Smooth muscle cell (in vitro differentiated cells): Measurements from ENCODE around the gene CD63. TPM values are rescaled to one million over a fixed set of nuclear protein-coding genes. Genes with fewer than 3 reads are reported as not detected.

Experiments
- DNase-seq: peaks from one replicate; lab custom pipeline; 2025; ENCODE audit not compliant: unreplicated experiment; lab: John Stamatoyannopoulos, UW
- H2AFZ ChIP-seq: fragments of 200-600 bp; sonication (generic); 2 replicates; pipeline ENCODE4 v1.6.0; 2016; ENCODE audit warnings: antibody characterized with exemption, low read depth, mild to moderate bottlenecking
- H3F3A ChIP-seq: fragments of 200-600 bp; sonication (generic); 2 replicates; pipeline ENCODE4 v1.6.0; 2017; ENCODE audit warnings: antibody characterized with exemption, low read depth
- H3K27ac ChIP-seq: fragments of 200-600 bp; sonication (generic); 2 replicates; pipeline ENCODE4 v1.5.1; 2016; ENCODE audit warnings: low read depth, mild to moderate bottlenecking
- H3K27me3 ChIP-seq: fragments of 200-600 bp; sonication (generic); 2 replicates; pipeline ENCODE4 v1.6.1; 2016; ENCODE audit warnings: low read depth, mild to moderate bottlenecking
- H3K36me3 ChIP-seq: fragments of 200-600 bp; sonication (generic); 2 replicates; pipeline ENCODE4 v1.5.1; 2016; ENCODE audit warnings: low read depth
- H3K4me1 ChIP-seq: fragments of 200-600 bp; sonication (generic); 2 replicates; pipeline ENCODE4 v1.5.1; 2016; ENCODE audit warnings: low read depth
- H3K4me2 ChIP-seq: fragments of 200-600 bp; sonication (generic); 2 replicates; pipeline ENCODE4 v1.6.0; 2016; ENCODE audit warnings: mild to moderate bottlenecking
- H3K4me3 ChIP-seq: fragments of 200-600 bp; sonication (generic); 2 replicates; pipeline ENCODE4 v1.5.1; 2016; ENCODE audit warnings: mild to moderate bottlenecking
- H3K79me2 ChIP-seq: fragments of 200-600 bp; sonication (generic); 2 replicates; pipeline ENCODE4 v1.6.0; 2016; ENCODE audit warnings: low read depth, mild to moderate bottlenecking
- H3K9ac ChIP-seq: fragments of 200-600 bp; sonication (generic); 2 replicates; pipeline ENCODE4 v1.6.0; 2016; ENCODE audit warnings: low read depth
- H3K9me3 ChIP-seq: fragments of 200-600 bp; sonication (generic); replicated peaks from 2 replicates; pipeline ENCODE4 v1.5.1; 2016; ENCODE audit warnings: low read depth
- H4K20me1 ChIP-seq: fragments of 200-600 bp; sonication (generic); 2 replicates; pipeline ENCODE4 v1.6.0; 2016; ENCODE audit warnings: low read depth
- CTCF ChIP-seq: fragments of 200-600 bp; sonication (generic); IDR thresholded peaks from 2 replicates; pipeline ENCODE4 v1.5.1; 2017; ENCODE audit warnings: borderline replicate concordance, mild to moderate bottlenecking, antibody characterized with exemption; ENCODE audit not compliant: insufficient read depth, poor library complexity, severe bottlenecking
- WGBS: methylation state at CpG from one replicate; pipeline ENCODE4 v1.1.7; 2016; ENCODE audit warnings: low lambda C conversion rate; 5-methylcytosine and 5-hydroxymethylcytosine counted together
- polyA plus RNA-seq: library from polyadenylated mRNA; unstranded; fragments of >200 nt; fragmentation: Nextera tagmentation; extraction: Ambion mirVana; gene quantifications from 2 replicates; pipeline ENCODE4 v1.2.1, GENCODE V29; 2016
- total RNA-seq: library from RNA; depleted of rRNA; stranded (reverse); fragments of >200 nt; gene quantifications from 2 replicates; pipeline ENCODE4 v1.2.3, GENCODE V29; 2014

The CD63 gene
- total and polyA plus RNA-seq, 2 experiments from 2014 or later, result 1,107 to 2,317 TPM

- 89% methylated on average over 1 of the region's 1 CpG for WGBS
Measured at GRCh38 chr12:55698965-55699364, 29.8 kb downstream of the CD63 start.

GRCh38 chr12:55698241-55698955, 30.4 kb downstream of the CD63 start:
- Histone ChIP-seq H3K36me3 (no peaks in the 10 kb centered on the region), H3K4me1 (no peaks in the 10 kb centered on the region), H3K9me3 (no peaks in the 10 kb centered on the region), H2AFZ (no peak overlapping the region), H3K4me2 (no peak overlapping the region), H3K9ac (no peak overlapping the region), H3F3A (no peaks in the 10 kb centered on the region), H3K27ac (no peak overlapping the region), H3K79me2 (no peaks in the 10 kb centered on the region), H4K20me1 (no peaks in the 10 kb centered on the region), H3K4me3 (no peak overlapping the region), H3K27me3 (no peaks in the 10 kb centered on the region)
- no peak for TF ChIP-seq CTCF
- no peak for DNase-seq
- WGBS, result 91% methylated on average over 16 of the region's 16 CpGs

More at GRCh38 chr12:55698965-55699364, 29.8 kb downstream of the CD63 start:
- Histone ChIP-seq H2AFZ (no peak overlapping the region), H4K20me1 (no peaks in the 10 kb centered on the region), H3K9me3 (no peaks in the 10 kb centered on the region), H3K27ac (no peak overlapping the region), H3K4me2 (no peak overlapping the region), H3K4me3 (no peak overlapping the region), H3F3A (no peaks in the 10 kb centered on the region), H3K4me1 (no peaks in the 10 kb centered on the region), H3K27me3 (no peaks in the 10 kb centered on the region), H3K36me3 (no peaks in the 10 kb centered on the region), H3K9ac (no peak overlapping the region), H3K79me2 (no peaks in the 10 kb centered on the region)
- no peak for DNase-seq
- TF ChIP-seq CTCF, result no peak

- no peaks in the 10 kb centered on the region for H4K20me1 ChIP-seq
- H3K27ac ChIP-seq, result no peak overlapping the region
- no peak overlapping the region for H2AFZ ChIP-seq
- H3K4me2 ChIP-seq, result no peak overlapping the region
- H3K4me1 ChIP-seq, result no peaks in the 10 kb centered on the region
- no peak for DNase-seq
- no peaks in the 10 kb centered on the region for H3F3A ChIP-seq
- 89% methylated on average over 6 of the region's 7 CpGs for WGBS
- H3K27me3 ChIP-seq, result no peaks in the 10 kb centered on the region
- H3K4me3 ChIP-seq, result no peak overlapping the region
- H3K79me2 ChIP-seq, result no peaks in the 10 kb centered on the region
- no peak for TF ChIP-seq CTCF
- H3K9me3 ChIP-seq, result no peaks in the 10 kb centered on the region
- no peaks in the 10 kb centered on the region for H3K36me3 ChIP-seq
- no peak overlapping the region for H3K9ac ChIP-seq
Measured at GRCh38 chr12:55697686-55698085, 31.1 kb downstream of the CD63 start.
